SK-N-SH (cell line): ENCODE measurements around the gene PRSS36. TPM values are rescaled to one million over a fixed set of nuclear protein-coding genes. Genes with fewer than 3 reads are reported as not detected.

ENCODE experiments used
- CTCF ChIA-PET: fragments of 300-600, 350-600 bp; formaldehyde crosslinking; extraction: SDS; loops from one replicate; lab custom pipeline; 2021; lab: Yijun Ruan, JAX
- POLR2A ChIA-PET: fragments of 350-600 bp; sonication (Branson Sonifier 250); formaldehyde crosslinking; extraction: SDS; loops from one replicate; lab custom pipeline; 2020; ENCODE audit warnings: antibody characterized with exemption, inconsistent platforms; lab: Yijun Ruan, JAX
- DNase-seq: peaks from one replicate; pipeline ENCODE4 v3.0.0; 2012
- H2AFZ ChIP-seq: fragments of 200-600 bp; sonication (generic); 2 replicates; pipeline ENCODE4 v1.8.1; 2016; ENCODE audit warnings: antibody characterized with exemption, mild to moderate bottlenecking, low read depth
- H3F3A ChIP-seq: fragments of 200-600 bp; sonication (generic); replicated peaks from 2 replicates; pipeline ENCODE3; 2016; ENCODE audit warnings: antibody characterized with exemption, mild to moderate bottlenecking; ENCODE audit not compliant: insufficient read depth
- H3K27ac ChIP-seq, 2 experiments: fragments of 200-500 bp in 1 of 2; fragments of 200-600 bp in 1 of 2; sonication (Bioruptor generic) in 1 of 2; sonication (generic), shearing (Covaris generic) in 1 of 2; 2 replicates each; pipeline versions ENCODE4 v1.5.1 to v1.6.1; 2014 to 2016; ENCODE audit warnings: low read depth in 2 of 2, inconsistent platforms in 1 of 2, low read length in 1 of 2, mild to moderate bottlenecking in 1 of 2, mixed read lengths in 1 of 2
- H3K27me3 ChIP-seq: fragments of 200-600 bp; sonication (generic), shearing (Covaris generic); 2 replicates; pipeline ENCODE4 v1.6.1; 2016; ENCODE audit warnings: mixed run types; ENCODE audit not compliant: insufficient read depth
- H3K36me3 ChIP-seq, 2 experiments: fragments of 200-500 bp in 1 of 2; fragments of 200-600 bp in 1 of 2; sonication (Bioruptor generic) in 1 of 2; sonication (generic) in 1 of 2; replicated peaks in 1 of 2; 2 replicates each; pipeline versions ENCODE3 to v1.5.1; 2014 to 2016; ENCODE audit warnings: low read length in 1 of 2, mild to moderate bottlenecking in 1 of 2; ENCODE audit not compliant: insufficient read depth in 2 of 2, control insufficient read depth in 1 of 2
- H3K4me1 ChIP-seq, 2 experiments: fragments of 200-500 bp in 1 of 2; fragments of 200-600 bp in 1 of 2; sonication (Bioruptor generic) in 1 of 2; sonication (generic), shearing (Covaris generic) in 1 of 2; 2 replicates each; pipeline versions ENCODE4 v1.5.1 to v1.6.1; 2014 to 2016; ENCODE audit warnings: low read depth in 1 of 2, low read length in 1 of 2, mixed run types in 1 of 2; ENCODE audit not compliant: insufficient read depth in 2 of 2, control insufficient read depth in 1 of 2
- H3K4me2 ChIP-seq: fragments of 200-600 bp; sonication (generic), shearing (Covaris generic); 2 replicates; pipeline ENCODE4 v1.6.1; 2017; ENCODE audit warnings: mixed run types
- H3K4me3 ChIP-seq, 2 experiments: fragments of 200-500 bp in 1 of 2; fragments of 200-600 bp in 1 of 2; sonication (Bioruptor generic) in 1 of 2; sonication (generic), shearing (Covaris generic) in 1 of 2; 2 replicates each; pipeline versions ENCODE4 v1.5.1 to v1.8.1; 2014 to 2016; ENCODE audit warnings: low read depth in 2 of 2, inconsistent platforms in 1 of 2, low read length in 1 of 2, mild to moderate bottlenecking in 1 of 2, mixed read lengths in 1 of 2, moderate library complexity in 1 of 2
- H3K79me2 ChIP-seq: fragments of 200-600 bp; sonication (generic); 2 replicates; pipeline ENCODE4 v1.8.1; 2017; ENCODE audit warnings: mild to moderate bottlenecking; ENCODE audit not compliant: insufficient read depth
- H3K9ac ChIP-seq: fragments of 200-600 bp; sonication (generic); 2 replicates; pipeline ENCODE4 v1.6.1; 2017; ENCODE audit warnings: mixed run types
- H3K9me2 ChIP-seq: fragments of 200-600 bp; sonication (generic); 2 replicates; pipeline ENCODE4 v1.6.1; 2017; ENCODE audit warnings: mixed run types
- H3K9me3 ChIP-seq: fragments of 200-600 bp; sonication (generic); 2 replicates; pipeline ENCODE4 v1.6.1; 2017; ENCODE audit warnings: mixed run types, mild to moderate bottlenecking, moderate library complexity
- H4K20me1 ChIP-seq: fragments of 200-600 bp; sonication (generic); 2 replicates; pipeline ENCODE4 v1.6.1; 2017; ENCODE audit warnings: mild to moderate bottlenecking, mixed run types; ENCODE audit not compliant: insufficient read depth
- CHD2 ChIP-seq: fragments of 150-350 bp; IDR thresholded peaks from 2 replicates; pipeline ENCODE4 v1.6.1; 2018; ENCODE audit warnings: low read length; ENCODE audit not compliant: partially characterized antibody
- ELF1 ChIP-seq: IDR thresholded peaks from 2 replicates; pipeline ENCODE4 v1.4.0; 2012
- EP300 ChIP-seq, 2 experiments: IDR thresholded peaks; 2 replicates each; pipeline versions ENCODE4 v1.4.0 to v1.6.1; 2012; ENCODE audit warnings: borderline replicate concordance in 1 of 2, low read depth in 1 of 2, low read length in 1 of 2
- MXI1 ChIP-seq: IDR thresholded peaks from 2 replicates; pipeline ENCODE4 v1.6.1; 2012; ENCODE audit warnings: mild to moderate bottlenecking, low read depth, low read length, improper control_type of control experiment
- NFIC ChIP-seq: IDR thresholded peaks from 2 replicates; pipeline ENCODE4 v1.4.0; 2012; ENCODE audit warnings: borderline replicate concordance
- POLR2AphosphoS5 ChIP-seq: IDR thresholded peaks from 2 replicates; pipeline ENCODE4 v1.6.1; 2012; ENCODE audit warnings: low read depth, low read length
- RAD21 ChIP-seq: IDR thresholded peaks from 2 replicates; pipeline ENCODE4 v1.6.1; 2012; ENCODE audit warnings: mild to moderate bottlenecking, low read length
- RXRA ChIP-seq: IDR thresholded peaks from 2 replicates; pipeline ENCODE4 v1.4.0; 2012; ENCODE audit warnings: low read depth, mild to moderate bottlenecking, borderline replicate concordance
- USF2 ChIP-seq: fragments of 150-350 bp; IDR thresholded peaks from 2 replicates; pipeline ENCODE4 v1.6.1; 2017; ENCODE audit warnings: antibody characterized with exemption, low read length, low read depth, borderline replicate concordance
- YY1 ChIP-seq: IDR thresholded peaks from 2 replicates; pipeline ENCODE4 v1.4.0; 2012; ENCODE audit warnings: low read depth, mild to moderate bottlenecking
- ZBTB33 ChIP-seq: IDR thresholded peaks from 2 replicates; pipeline ENCODE4 v1.4.0; 2012; ENCODE audit warnings: low read depth, borderline replicate concordance
- WGBS: methylation state at CpG from one replicate; pipeline ENCODE4 v1.1.6; 2017; ENCODE audit warnings: low lambda C conversion rate; 5-methylcytosine and 5-hydroxymethylcytosine counted together
- polyA plus RNA-seq, 3 experiments: library from polyadenylated mRNA; depleted of rRNA; stranded (reverse); fragments of >200 nt; gene quantifications; 2 replicates each; pipeline ENCODE4 v1.2.3, GENCODE V29; 2012

The PRSS36 gene
- polyA plus RNA-seq, 1 of the 3 experiments (the other 2 are of a cell fraction), result 0.49 TPM

GRCh38 chr16:31192856-31193642, 43.2 kb upstream of the PRSS36 start:
- no peak overlapping the region for H3K9ac ChIP-seq
- peaks cover 86% of the 10 kb centered on the region for H3F3A ChIP-seq
- TF ChIP-seq ELF1, result no peak
- no peak for TF ChIP-seq MXI1
- no peak for TF ChIP-seq RAD21
- no peak for TF ChIP-seq ZBTB33
- no peak for TF ChIP-seq CHD2
- TF ChIP-seq NFIC, result no peak
- POLR2A ChIA-PET, result interaction anchor here (1.7 to 2.0 kb wide), 2 partner anchors 8 to 12 kb away, joined by 3 to 7 read pairs; no protein-coding TSS in a partner anchor
- H4K20me1 ChIP-seq, result peaks cover 100% of the 10 kb centered on the region
- peaks cover 78 to 79% of the 10 kb centered on the region in 2 experiments for H3K36me3 ChIP-seq
- 94% methylated on average over 16 of the region's 16 CpGs for whole genome bisulfite sequencing
- no peak overlapping the region for H3K27ac ChIP-seq
- H3K9me2 ChIP-seq, result no peaks in the 10 kb centered on the region
- H3K4me3 ChIP-seq, result no peak overlapping the region
- CTCF ChIA-PET, result no interaction called here
- DNase-seq, result no peak
- H3K9me3 ChIP-seq, result no peaks in the 10 kb centered on the region
- no peak overlapping the region for H3K4me2 ChIP-seq
- H3K27me3 ChIP-seq, result no peaks in the 10 kb centered on the region
- H3K79me2 ChIP-seq, result peaks cover 52% of the 10 kb centered on the region
- no peaks in the 10 kb centered on the region for H3K4me1 ChIP-seq
- H2AFZ ChIP-seq, result no peak overlapping the region

GRCh38 chr16:31191697-31192428, 42.0 kb upstream of the PRSS36 start:
- Histone ChIP-seq H3K9me2 (no peaks in the 10 kb centered on the region), H3K27ac (no peak overlapping the region), H3K9me3 (no peaks in the 10 kb centered on the region), H3K4me2 (no peak overlapping the region), H3K36me3 (peaks cover 90 to 91% of the 10 kb centered on the region in 2 experiments), H3K27me3 (no peaks in the 10 kb centered on the region), H3F3A (peaks cover 83% of the 10 kb centered on the region), H3K4me1 (no peaks in the 10 kb centered on the region), H3K9ac (no peak overlapping the region), H3K79me2 (peaks cover 63% of the 10 kb centered on the region), H2AFZ (no peak overlapping the region), H4K20me1 (peaks cover 100% of the 10 kb centered on the region), H3K4me3 (no peak overlapping the region)
- TF ChIP-seq RXRA, result no peak
- TF ChIP-seq RAD21, result no peak
- TF ChIP-seq CHD2, result no peak
- TF ChIP-seq EP300 (IDR thresholded peaks at IDR 0.05; ENCODE audit: borderline replicate concordance in 1 of 2, low read depth in 1 of 2, low read length in 1 of 2), result no peak
- TF ChIP-seq USF2, result no peak
- no peak for TF ChIP-seq ZBTB33
- TF ChIP-seq POLR2AphosphoS5, result 0 out of 2 replicates have a peak, but pooled peaks have one; percentile 5
- no peak for TF ChIP-seq YY1
- CTCF ChIA-PET, result no interaction called here
- WGBS, result 99% methylated on average over 5 of the region's 5 CpGs
- no peak for DNase-seq
- POLR2A ChIA-PET, result interaction anchor here (1.7 kb wide), 1 partner anchor 9 kb away, joined by 3 read pairs; no protein-coding TSS in a partner anchor
